Measurements from ENCODE around the gene NT5DC4.

Gene NT5DC4

DNA sequence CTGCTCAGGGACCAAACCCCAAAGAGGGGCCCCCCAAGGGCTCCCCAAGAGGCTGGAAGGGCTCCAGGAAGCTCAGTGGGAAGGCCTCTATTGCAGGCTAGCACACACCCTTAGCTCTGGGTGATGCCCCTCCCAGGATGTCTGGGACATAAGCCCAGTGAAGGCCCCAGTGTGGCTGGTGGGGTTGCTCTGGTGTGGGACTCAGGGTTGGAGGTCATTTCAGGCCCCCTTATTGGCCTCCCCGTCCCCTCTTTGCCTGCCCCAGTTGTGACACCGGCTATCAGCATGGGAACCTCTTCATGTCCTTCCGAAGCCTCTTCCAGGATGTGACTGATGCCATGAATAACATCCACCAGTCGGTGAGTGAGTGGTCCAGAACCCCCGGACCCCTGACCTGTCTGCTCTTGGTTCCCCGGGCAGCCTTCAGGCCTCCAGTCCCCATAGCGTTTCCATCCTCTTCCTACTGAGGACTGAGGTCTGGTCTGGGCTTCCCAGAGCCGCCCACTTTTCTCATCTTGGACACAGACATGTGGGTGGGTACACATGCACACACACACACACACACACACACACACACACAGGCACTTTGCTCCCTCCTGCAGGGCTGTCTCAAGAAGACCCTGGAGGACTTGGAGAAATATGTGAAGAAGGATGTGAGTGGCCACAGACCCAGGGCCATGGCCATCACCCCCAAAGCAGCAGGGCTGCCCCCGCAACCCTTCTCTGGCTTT, 2.2 kb downstream of the NT5DC4 start:
- no peaks in the 10 kb centered on the region for H3K27me3 ChIP-seq (ENCODE audit: low read depth)
- H3K9me3 ChIP-seq = no peaks in the 10 kb centered on the region
- H3K36me3 ChIP-seq (replicated peaks) = no peaks in the 10 kb centered on the region
- in situ Hi-C loops (cut with MboI; ENCODE audit: low sequenced_read_pairs) = loop anchor here (10.0 kb wide), 1 partner anchor 98 kb away; no protein-coding TSS in a partner anchor
- no peak for DNase-seq (ENCODE audit: low spot score in 2 of 2)
- no peak overlapping the region for H3K4me3 ChIP-seq
- no peaks in the 10 kb centered on the region; the same call in 1 of the 2 replicates for H3K4me1 ChIP-seq

GRCh38 chr2:112723547-112723940, 2.7 kb downstream of the NT5DC4 start:
- no peaks in the 10 kb centered on the region for H3K36me3 ChIP-seq (replicated peaks)
- no peaks in the 10 kb centered on the region; the same call in 1 of the 2 replicates for H3K4me1 ChIP-seq
- no peaks in the 10 kb centered on the region for H3K9me3 ChIP-seq
- DNase-seq (ENCODE audit: low spot score in 2 of 2) = no peak
- no peaks in the 10 kb centered on the region for H3K27me3 ChIP-seq (ENCODE audit: low read depth)
- in situ Hi-C loops (cut with MboI; ENCODE audit: low sequenced_read_pairs) = loop anchor here (10.0 kb wide), 1 partner anchor 99 kb away; no protein-coding TSS in a partner anchor
- no peak overlapping the region for H3K4me3 ChIP-seq

DNA sequence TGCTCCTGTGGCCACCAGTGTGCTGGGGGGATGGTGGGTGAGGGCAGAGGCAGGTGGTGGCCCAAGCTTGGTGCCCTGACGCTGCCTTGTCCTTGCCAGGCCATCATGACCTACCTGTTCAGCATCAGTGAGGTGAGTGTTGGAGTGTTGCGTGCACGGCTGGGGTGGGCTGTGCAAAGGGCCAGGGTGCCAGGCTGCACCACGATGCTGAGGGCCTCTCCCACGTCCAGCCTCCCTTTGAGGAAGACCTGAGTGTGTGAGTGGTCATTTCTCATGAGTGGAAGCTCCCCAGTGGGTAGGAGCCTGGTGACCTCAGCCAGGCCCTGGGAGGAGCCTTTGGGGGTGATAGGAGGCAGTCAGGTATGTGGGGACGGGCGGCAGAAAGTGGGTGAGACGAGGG, 3.2 kb downstream of the NT5DC4 start:
- H3K4me1 ChIP-seq = no peaks in the 10 kb centered on the region; the same call in 1 of the 2 replicates
- H3K36me3 ChIP-seq (replicated peaks) = no peaks in the 10 kb centered on the region
- in situ Hi-C loops (cut with MboI; ENCODE audit: low sequenced_read_pairs) = loop anchor here (10.0 kb wide), 1 partner anchor 99 kb away; no protein-coding TSS in a partner anchor
- H3K27me3 ChIP-seq (ENCODE audit: low read depth) = no peaks in the 10 kb centered on the region
- no peak for DNase-seq (ENCODE audit: low spot score in 2 of 2)
- no peak overlapping the region for H3K4me3 ChIP-seq
- no peaks in the 10 kb centered on the region for H3K9me3 ChIP-seq

DNA sequence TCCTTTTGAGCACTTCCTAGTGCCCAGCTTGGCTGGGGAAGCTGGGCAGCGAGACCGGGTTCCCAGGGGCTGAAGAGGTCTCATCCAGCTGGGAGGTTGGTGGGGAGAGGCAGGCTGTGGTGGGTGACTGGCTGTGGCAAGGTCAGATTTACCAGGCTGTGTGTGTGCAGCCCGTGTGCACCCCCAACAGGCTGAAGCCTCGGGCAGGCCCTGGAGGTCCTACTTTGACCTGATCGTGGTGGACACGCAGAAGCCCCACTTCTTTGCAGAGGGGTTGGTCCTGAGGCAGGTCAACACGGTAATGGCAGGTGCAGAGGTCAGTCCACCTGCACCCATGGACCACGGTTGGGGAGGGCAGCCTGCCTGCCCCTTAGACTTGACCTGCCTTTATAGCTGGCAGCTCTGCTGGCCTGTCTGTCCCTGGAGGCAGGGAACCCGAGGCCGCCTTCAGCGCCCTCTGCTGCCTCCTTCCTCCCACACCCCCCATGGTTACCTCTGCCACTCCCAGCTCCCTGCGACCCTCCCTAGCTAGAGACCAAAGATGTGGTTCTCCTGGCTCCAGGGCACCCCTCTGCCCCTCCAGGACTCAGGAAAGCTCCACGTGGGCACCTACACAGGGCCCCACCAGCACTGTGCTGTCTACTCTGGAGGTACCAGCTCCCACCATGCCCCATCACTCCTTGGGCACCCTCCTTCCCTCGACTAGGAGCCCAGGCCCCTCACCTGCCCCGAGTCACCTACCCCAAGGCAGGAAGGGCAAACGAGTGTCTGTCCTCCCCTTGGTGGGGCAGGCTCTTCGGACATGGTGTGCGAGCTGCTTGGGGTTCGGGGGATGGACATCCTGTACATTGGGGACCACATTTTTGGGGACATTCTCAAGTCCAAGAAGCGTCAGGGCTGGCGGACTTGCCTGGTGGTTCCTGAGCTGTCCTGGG, 4.0 kb downstream of the NT5DC4 start:
- H3K27me3 ChIP-seq (ENCODE audit: low read depth) = no peaks in the 10 kb centered on the region
- in situ Hi-C loops (cut with MboI; ENCODE audit: low sequenced_read_pairs) = loop anchor here (10.0 kb wide), 1 partner anchor 100 kb away; no protein-coding TSS in a partner anchor
- DNase-seq (ENCODE audit: low spot score in 2 of 2) = no peak
- H3K4me1 ChIP-seq = no peaks in the 10 kb centered on the region; the same call in 1 of the 2 replicates
- H3K4me3 ChIP-seq = no peak overlapping the region
- H3K36me3 ChIP-seq (replicated peaks) = no peaks in the 10 kb centered on the region
- H3K9me3 ChIP-seq = no peaks in the 10 kb centered on the region

- no peak overlapping the region for H3K4me3 ChIP-seq
- H3K9me3 ChIP-seq = no peaks in the 10 kb centered on the region
- H3K4me1 ChIP-seq = no peaks in the 10 kb centered on the region; the same call in 1 of the 2 replicates
- no peaks in the 10 kb centered on the region for H3K27me3 ChIP-seq (ENCODE audit: low read depth)
- no peak for DNase-seq (ENCODE audit: low spot score in 2 of 2)
- no peaks in the 10 kb centered on the region for H3K36me3 ChIP-seq (replicated peaks)
- in situ Hi-C loops (cut with MboI; ENCODE audit: low sequenced_read_pairs) = loop anchor here (10.0 kb wide), 1 partner anchor 101 kb away; no protein-coding TSS in a partner anchor
Measured at GRCh38 chr2:112725545-112726457, 5.0 kb downstream of the NT5DC4 start.

DNA sequence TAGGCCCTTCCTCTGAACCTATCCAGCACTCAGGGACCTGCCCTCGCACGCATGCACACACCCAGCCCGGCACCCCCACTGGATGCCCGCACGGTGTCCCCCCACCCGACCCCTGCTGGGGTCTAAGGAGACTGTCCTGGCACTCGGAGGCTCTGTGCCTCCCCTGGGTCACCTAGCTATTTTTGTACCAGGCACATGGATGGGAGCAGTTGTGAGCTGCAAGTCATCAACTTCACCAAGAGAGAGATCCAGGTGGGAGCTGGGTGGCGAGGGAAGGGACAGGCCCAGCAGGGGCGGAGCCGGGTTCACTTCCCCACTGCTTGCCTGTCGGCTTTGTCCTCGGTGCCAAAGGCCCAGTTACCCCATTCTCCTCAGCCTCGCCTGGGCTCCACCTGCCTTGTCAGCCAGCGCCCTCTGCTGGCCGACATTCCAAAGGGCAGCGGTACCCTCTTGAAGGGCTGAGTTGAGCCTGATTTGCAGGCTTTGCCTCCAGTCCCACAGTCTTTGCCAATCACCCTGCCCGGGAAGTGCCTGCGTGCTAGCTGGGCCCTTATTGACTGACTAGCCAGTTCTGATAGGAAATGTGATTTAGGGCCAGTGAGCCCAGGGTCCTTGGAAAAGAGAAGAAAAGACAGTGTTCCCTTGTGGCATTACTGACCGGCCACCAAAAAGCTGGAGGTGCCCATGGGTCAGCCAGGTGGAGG, 5.8 kb downstream of the NT5DC4 start:
- no peaks in the 10 kb centered on the region for H3K9me3 ChIP-seq
- no peak overlapping the region for H3K4me3 ChIP-seq
- in situ Hi-C loops (cut with MboI; ENCODE audit: low sequenced_read_pairs) = loop anchor here (10.0 kb wide), 1 partner anchor 102 kb away; no protein-coding TSS in a partner anchor
- DNase-seq (ENCODE audit: low spot score in 2 of 2) = peak; percentile 72 to 92
- no peaks in the 10 kb centered on the region for H3K36me3 ChIP-seq (replicated peaks)
- H3K4me1 ChIP-seq = no peaks in the 10 kb centered on the region; the same call in 1 of the 2 replicates
- no peaks in the 10 kb centered on the region for H3K27me3 ChIP-seq (ENCODE audit: low read depth)

DNA sequence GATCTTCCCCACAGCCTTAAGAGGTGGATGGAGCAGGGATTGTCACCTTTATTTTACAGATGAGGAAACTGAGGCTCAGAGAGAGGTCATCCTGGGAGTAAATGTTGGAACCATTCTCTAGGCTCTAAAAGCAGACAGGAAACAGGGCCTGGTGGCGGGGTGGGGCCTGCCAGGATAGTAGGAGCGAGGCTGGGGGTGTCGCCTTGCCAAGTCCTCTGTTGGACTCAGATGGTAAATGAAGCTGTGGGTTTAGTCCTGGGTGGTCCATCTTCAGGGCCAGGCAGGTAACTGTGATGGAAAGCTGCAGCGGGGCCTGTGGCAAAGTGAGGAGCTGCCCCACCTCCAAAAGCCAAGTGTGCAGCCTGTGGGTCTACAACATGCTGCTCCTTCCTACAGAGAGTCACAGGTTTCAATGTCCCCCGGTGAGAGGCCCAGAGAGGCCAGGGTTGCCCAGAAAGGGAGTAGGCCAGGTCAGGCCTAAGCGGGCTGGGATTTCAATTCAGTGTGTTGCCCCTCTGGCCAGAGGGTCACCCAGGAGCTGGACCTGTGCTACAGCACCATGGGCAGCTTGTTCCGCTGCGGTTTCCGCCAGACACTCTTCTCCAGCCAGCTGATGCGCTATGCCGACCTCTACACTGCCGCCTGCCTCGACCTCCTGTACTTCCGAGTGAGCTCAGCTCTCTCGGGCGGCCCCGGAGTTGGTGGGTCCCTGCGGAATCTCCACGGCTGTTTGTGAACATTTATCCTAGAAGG, 6.6 kb downstream of the NT5DC4 start:
- H3K36me3 ChIP-seq (replicated peaks) = no peaks in the 10 kb centered on the region
- H3K4me3 ChIP-seq = no peak overlapping the region
- no peak for DNase-seq (ENCODE audit: low spot score in 2 of 2)
- H3K4me1 ChIP-seq = no peaks in the 10 kb centered on the region; the same call in 1 of the 2 replicates
- no peaks in the 10 kb centered on the region for H3K27me3 ChIP-seq (ENCODE audit: low read depth)
- in situ Hi-C loops (cut with MboI; ENCODE audit: low sequenced_read_pairs) = loop anchor here (10.0 kb wide), 1 partner anchor 103 kb away; no protein-coding TSS in a partner anchor
- no peaks in the 10 kb centered on the region for H3K9me3 ChIP-seq

GRCh38 chr2:112728029-112728362, 7.2 kb downstream of the NT5DC4 start:
- Histone ChIP-seq H3K27me3 (ENCODE audit: low read depth) (no peaks in the 10 kb centered on the region), H3K9me3 (no peaks in the 10 kb centered on the region), H3K4me1 (no peaks in the 10 kb centered on the region; the same call in 1 of the 2 replicates), H3K4me3 (no peak overlapping the region), H3K36me3 (replicated peaks) (no peaks in the 10 kb centered on the region)
- in situ Hi-C loops (cut with MboI; ENCODE audit: low sequenced_read_pairs) = loop anchor here (10.0 kb wide), 1 partner anchor 103 kb away; no protein-coding TSS in a partner anchor
- no peak for DNase-seq (ENCODE audit: low spot score in 2 of 2)

DNA sequence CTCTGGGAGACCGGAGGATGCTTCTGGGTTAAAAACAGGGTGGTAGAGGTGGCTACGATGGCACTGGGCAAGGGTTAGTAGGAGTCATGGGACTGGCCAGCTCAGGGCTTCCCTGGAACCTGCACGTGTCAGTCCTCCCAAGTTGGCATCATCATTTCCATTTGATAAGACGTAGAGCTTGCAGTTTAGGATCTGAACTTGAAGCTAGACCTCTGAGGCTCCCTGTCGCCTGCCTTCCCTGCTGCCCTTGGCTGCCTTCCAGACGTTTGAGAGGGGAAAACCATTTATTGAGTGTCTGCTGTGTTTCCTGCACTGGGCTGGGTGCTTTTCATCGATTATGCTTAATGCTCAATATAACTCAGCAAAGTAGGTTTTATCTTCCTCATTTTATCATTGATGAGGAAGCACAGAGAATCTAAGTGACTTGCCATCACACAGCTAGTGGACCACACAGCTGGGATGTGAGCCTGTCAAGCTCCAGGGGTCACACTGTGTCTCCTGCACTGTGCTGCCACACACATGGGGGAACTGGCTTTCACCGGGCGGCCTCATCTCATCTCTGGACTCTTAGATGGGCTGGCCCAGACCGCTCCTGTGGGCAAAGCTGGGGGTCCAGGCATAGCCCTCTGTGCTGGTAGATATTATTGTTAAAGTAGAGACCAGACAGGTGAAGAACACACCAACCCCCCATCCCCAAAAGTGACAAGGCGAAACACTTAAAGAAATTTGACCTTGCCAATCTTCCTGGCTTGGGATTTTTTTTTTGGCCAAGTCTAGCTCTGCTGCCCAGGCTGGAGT, 7.8 kb downstream of the NT5DC4 start:
- no peaks in the 10 kb centered on the region for H3K27me3 ChIP-seq (ENCODE audit: low read depth)
- no peak overlapping the region for H3K4me3 ChIP-seq
- no peak for DNase-seq (ENCODE audit: low spot score in 2 of 2)
- no peaks in the 10 kb centered on the region for H3K9me3 ChIP-seq
- in situ Hi-C loops (cut with MboI; ENCODE audit: low sequenced_read_pairs) = loop anchor here (10.0 kb wide), 1 partner anchor 104 kb away; no protein-coding TSS in a partner anchor
- no peaks in the 10 kb centered on the region for H3K36me3 ChIP-seq (replicated peaks)
- no peaks in the 10 kb centered on the region; the same call in 1 of the 2 replicates for H3K4me1 ChIP-seq

DNA sequence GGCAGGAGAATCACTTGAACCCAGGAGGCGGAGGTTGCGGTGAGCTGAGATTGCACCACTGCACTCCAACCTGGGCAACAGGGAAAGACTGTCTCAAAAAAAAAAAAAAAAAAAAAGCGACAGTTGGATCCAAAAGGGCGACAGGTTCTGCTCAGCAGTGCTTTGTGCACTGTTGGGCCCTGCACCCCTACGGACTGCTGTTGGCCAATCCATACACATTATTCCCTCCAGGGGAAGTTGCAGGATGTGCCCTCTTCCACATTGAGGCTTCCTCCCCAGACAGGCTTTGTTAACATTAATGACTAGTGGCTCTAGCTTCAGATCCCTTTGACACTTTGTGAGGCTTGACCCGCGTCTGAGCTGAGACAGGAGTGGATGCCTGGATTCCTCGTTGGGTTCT, 9.4 kb downstream of the NT5DC4 start:
- Histone ChIP-seq H3K9me3 (no peaks in the 10 kb centered on the region), H3K4me3 (no peak overlapping the region), H3K36me3 (replicated peaks) (no peaks in the 10 kb centered on the region), H3K27me3 (ENCODE audit: low read depth) (no peaks in the 10 kb centered on the region), H3K4me1 (no peaks in the 10 kb centered on the region; the same call in 1 of the 2 replicates)
- DNase-seq (ENCODE audit: low spot score in 2 of 2) = no peak
- in situ Hi-C loops (cut with MboI; ENCODE audit: low sequenced_read_pairs) = no loop called here

DNA sequence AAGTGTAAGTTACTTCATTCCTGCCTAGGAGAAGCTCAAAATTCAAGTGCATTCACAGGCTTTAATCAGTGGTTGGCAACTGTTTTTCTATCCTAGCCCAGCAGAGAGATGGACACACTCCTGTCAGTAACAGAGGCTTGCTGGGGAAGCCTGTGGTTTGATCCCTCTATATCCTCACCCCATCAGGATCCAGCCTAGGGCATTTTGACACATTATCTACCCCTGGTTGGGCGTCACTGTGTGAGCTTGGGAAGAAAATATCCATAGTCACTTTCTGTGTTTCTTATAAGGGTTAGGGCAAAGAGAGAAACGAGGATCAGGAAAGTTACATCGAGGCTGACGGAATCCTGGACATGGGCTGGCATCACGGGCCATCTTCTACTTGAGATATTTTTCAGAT, 10.0 kb downstream of the NT5DC4 start:
- DNase-seq (ENCODE audit: low spot score in 2 of 2) = no peak
- in situ Hi-C loops (cut with MboI; ENCODE audit: low sequenced_read_pairs) = no loop called here
- Histone ChIP-seq H3K4me1 (no peaks in the 10 kb centered on the region; the same call in 1 of the 2 replicates), H3K27me3 (ENCODE audit: low read depth) (no peaks in the 10 kb centered on the region), H3K4me3 (no peak overlapping the region), H3K36me3 (replicated peaks) (no peaks in the 10 kb centered on the region), H3K9me3 (no peaks in the 10 kb centered on the region)

Data from HAP-1 (cell line).